Measurements from ENCODE around the gene ZNF518B. TPM values are rescaled to one million over a fixed set of nuclear protein-coding genes. Genes with fewer than 3 reads are reported as not detected.

ZNF518B gene
- total and polyA plus RNA-seq, 9 of the 15 experiments (the other 6 are each of a cell fraction or from before 2014, with no cell fraction given): 13.1 to 48.9 (median 37.5) TPM

GRCh38 chr4:10456260-10456594 lies 999 bp downstream of the ZNF518B start (continued):
- TF ChIP-seq, protein P1, sequence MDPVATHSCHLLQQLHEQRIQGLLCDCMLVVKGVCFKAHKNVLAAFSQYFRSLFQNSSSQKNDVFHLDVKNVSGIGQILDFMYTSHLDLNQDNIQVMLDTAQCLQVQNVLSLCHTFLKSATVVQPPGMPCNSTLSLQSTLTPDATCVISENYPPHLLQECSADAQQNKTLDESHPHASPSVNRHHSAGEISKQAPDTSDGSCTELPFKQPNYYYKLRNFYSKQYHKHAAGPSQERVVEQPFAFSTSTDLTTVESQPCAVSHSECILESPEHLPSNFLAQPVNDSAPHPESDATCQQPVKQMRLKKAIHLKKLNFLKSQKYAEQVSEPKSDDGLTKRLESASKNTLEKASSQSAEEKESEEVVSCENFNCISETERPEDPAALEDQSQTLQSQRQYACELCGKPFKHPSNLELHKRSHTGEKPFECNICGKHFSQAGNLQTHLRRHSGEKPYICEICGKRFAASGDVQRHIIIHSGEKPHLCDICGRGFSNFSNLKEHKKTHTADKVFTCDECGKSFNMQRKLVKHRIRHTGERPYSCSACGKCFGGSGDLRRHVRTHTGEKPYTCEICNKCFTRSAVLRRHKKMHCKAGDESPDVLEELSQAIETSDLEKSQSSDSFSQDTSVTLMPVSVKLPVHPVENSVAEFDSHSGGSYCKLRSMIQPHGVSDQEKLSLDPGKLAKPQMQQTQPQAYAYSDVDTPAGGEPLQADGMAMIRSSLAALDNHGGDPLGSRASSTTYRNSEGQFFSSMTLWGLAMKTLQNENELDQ (CRISPR knock-in tag; IDR thresholded peaks at IDR 0.05; ENCODE audit: borderline replicate concordance): no peak
- TF ChIP-seq SMARCA4 (IDR thresholded peaks at IDR 0.05): peak; percentile 55; the same call in 1 of the 2 replicates
- TF ChIP-seq SRSF1 (IDR thresholded peaks at IDR 0.05; ENCODE audit: low read depth, low read length): no peak
- TF ChIP-seq ATF3 (IDR thresholded peaks at IDR 0.05): peak; percentile 57
- TF ChIP-seq ATF3 (CRISPR knock-in tag; conservative IDR thresholded peaks at IDR 0.05): no peak
- no peak for TF ChIP-seq KLF6 (CRISPR knock-in tag; IDR thresholded peaks at IDR 0.05; ENCODE audit: borderline replicate concordance)
- no peak for TF ChIP-seq NCOA1 (IDR thresholded peaks at IDR 0.05; ENCODE audit: low read depth)
- no peak; a peak in 1 of 4 replicates for TF ChIP-seq SIN3A (IDR thresholded peaks at IDR 0.05; ENCODE audit: borderline replicate concordance in 2 of 2, control insufficient read depth in 1 of 2, low read depth in 2 of 2, low read length in 2 of 2)
- no peak for TF ChIP-seq BRF1 (IDR thresholded peaks at IDR 0.05; ENCODE audit: borderline replicate concordance, extremely low read depth, insufficient read length)
- TF ChIP-seq DPF2 (IDR thresholded peaks at IDR 0.05): 0 out of 2 replicates have a peak, but pooled peaks have one; percentile 17
- no peak for TF ChIP-seq MEF2A (IDR thresholded peaks at IDR 0.05; ENCODE audit: control insufficient read depth, low read depth, low read length)
- TF ChIP-seq POLR2A (conservative IDR thresholded peaks at IDR 0.05): 0 out of 2 replicates have a peak, but pooled peaks have one; percentile 15
- TF ChIP-seq HNRNPH1 (optimal IDR thresholded peaks at IDR 0.05; ENCODE audit: low read depth, low read length): no peak
- TF ChIP-seq IFI16 (CRISPR knock-in tag; IDR thresholded peaks at IDR 0.05): no peak
- TF ChIP-seq NFRKB (IDR thresholded peaks at IDR 0.05; ENCODE audit: low read depth): no peak
- no peak for TF ChIP-seq ATF1 (CRISPR knock-in tag; IDR thresholded peaks at IDR 0.05)
- no peak for TF ChIP-seq ATF1 (tag; IDR thresholded peaks at IDR 0.05)
- no peak for TF ChIP-seq COPS2 (conservative IDR thresholded peaks at IDR 0.05)
- TF ChIP-seq JUND (IDR thresholded peaks at IDR 0.05; ENCODE audit: borderline replicate concordance, low read depth, low read length): no peak
- peak; percentile 17; the same call in 1 of the 3 replicates for TF ChIP-seq JUND (tag; IDR thresholded peaks at IDR 0.05; ENCODE audit: borderline replicate concordance, low read depth, low read length)

Data from K562 (cell line).